ENCODE measurements around the gene CTNNA2.
"Not testable (repeated sequence)": the region's sequence is repeated elsewhere in the genome, so short reads cannot be mapped to it uniquely, and the experiment has no call there.

Gene CTNNA2

GRCh38 chr2:80139001-80139400, 626.1 kb downstream of the CTNNA2 start:
- TF ChIP-seq CTCF (IDR thresholded peaks at IDR 0.05; ENCODE audit: control insufficient read depth, extremely low read depth, insufficient read depth), result no peak
- DNase-seq (ENCODE audit: low read depth), result no peak
- no peak overlapping the region for H3K4me3 ChIP-seq (ENCODE audit: low read depth, low read length)

- no peak for TF ChIP-seq CTCF (IDR thresholded peaks at IDR 0.05; ENCODE audit: control insufficient read depth, extremely low read depth, insufficient read depth)
- no peak for DNase-seq (ENCODE audit: low read depth)
- H3K4me3 ChIP-seq (ENCODE audit: low read depth, low read length), result no peak overlapping the region
Measured at GRCh38 chr2:80141007-80141726, 628.3 kb downstream of the CTNNA2 start.

DNA sequence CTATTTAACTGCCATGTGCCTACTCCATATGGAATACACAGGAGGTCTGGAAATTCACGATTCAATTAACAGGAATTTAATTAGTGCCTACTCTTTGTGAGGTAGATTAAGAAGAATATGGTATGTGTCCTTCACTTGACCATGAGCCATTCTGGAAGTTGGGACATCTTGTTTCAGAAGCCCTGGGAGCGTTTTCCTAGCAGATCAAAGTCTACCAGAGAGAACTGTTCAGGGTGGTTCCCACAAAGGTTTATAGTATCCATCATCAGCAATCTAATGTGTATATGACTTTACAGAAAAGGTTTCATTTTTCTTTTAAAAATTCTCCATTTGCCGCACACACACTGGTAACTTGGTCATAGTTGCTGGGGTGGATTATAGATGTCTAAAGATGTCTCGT, 632.6 kb downstream of the CTNNA2 start:
- no peak overlapping the region for H3K4me3 ChIP-seq (ENCODE audit: low read depth, low read length)
- DNase-seq (ENCODE audit: low read depth), result no peak
- TF ChIP-seq CTCF (IDR thresholded peaks at IDR 0.05; ENCODE audit: control insufficient read depth, extremely low read depth, insufficient read depth), result no peak

GRCh38 chr2:80146757-80147156, 633.9 kb downstream of the CTNNA2 start:
- DNase-seq (ENCODE audit: low read depth), result not testable (repeated sequence)

GRCh38 chr2:80147690-80148089, 634.8 kb downstream of the CTNNA2 start:
- DNase-seq (ENCODE audit: low read depth), result no peak
- no peak for TF ChIP-seq CTCF (IDR thresholded peaks at IDR 0.05; ENCODE audit: control insufficient read depth, extremely low read depth, insufficient read depth)
- H3K4me3 ChIP-seq (ENCODE audit: low read depth, low read length), result no peak overlapping the region

More at GRCh38 chr2:80146757-80147156, 633.9 kb downstream of the CTNNA2 start:
- not testable (repeated sequence) for H3K4me3 ChIP-seq (ENCODE audit: low read depth, low read length)

DNA sequence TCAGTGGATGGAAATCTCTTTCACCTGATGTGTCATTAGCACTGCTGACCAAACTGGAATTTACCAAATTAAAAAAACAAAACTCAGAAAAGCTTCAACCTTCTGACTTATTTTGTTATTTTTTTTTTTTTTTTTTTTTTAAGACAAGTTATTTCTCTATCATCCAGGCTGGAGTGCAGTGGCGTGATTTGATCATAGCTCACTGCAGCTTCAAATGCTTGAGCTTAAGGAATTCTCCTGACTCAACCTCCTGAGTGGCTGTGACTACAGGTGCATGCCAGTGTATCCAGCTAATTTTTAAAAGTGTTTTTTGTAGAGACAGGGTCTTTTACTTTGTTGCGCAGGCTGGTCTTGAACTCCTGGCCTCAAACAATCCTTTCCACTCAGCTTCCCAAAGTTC, 636.1 kb downstream of the CTNNA2 start:
- TF ChIP-seq CTCF (IDR thresholded peaks at IDR 0.05; ENCODE audit: control insufficient read depth, extremely low read depth, insufficient read depth), result no peak
- no peak for DNase-seq (ENCODE audit: low read depth)
- H3K4me3 ChIP-seq (ENCODE audit: low read depth, low read length), result no peak overlapping the region

- no peak overlapping the region for H3K4me3 ChIP-seq (ENCODE audit: low read depth, low read length)
- no peak for DNase-seq (ENCODE audit: low read depth)
- TF ChIP-seq CTCF (IDR thresholded peaks at IDR 0.05; ENCODE audit: control insufficient read depth, extremely low read depth, insufficient read depth), result no peak
Measured at GRCh38 chr2:80149991-80150390, 637.1 kb downstream of the CTNNA2 start.

All from LNCaP clone FGC (cell line).